NCI-H2196 treated with DMSO at 0.1 percent for 48 hours (cell line): ENCODE measurements around the gene P4HA2.
"Not testable (repeated sequence)": the region's sequence is repeated elsewhere in the genome, so short reads cannot be mapped to it uniquely, and the experiment has no call there.

ENCODE experiments used
- DNase-seq: peaks from one replicate; lab custom pipeline; 2025; ENCODE audit not compliant: unreplicated experiment; lab: John Stamatoyannopoulos, UW

Gene P4HA2

DNA sequence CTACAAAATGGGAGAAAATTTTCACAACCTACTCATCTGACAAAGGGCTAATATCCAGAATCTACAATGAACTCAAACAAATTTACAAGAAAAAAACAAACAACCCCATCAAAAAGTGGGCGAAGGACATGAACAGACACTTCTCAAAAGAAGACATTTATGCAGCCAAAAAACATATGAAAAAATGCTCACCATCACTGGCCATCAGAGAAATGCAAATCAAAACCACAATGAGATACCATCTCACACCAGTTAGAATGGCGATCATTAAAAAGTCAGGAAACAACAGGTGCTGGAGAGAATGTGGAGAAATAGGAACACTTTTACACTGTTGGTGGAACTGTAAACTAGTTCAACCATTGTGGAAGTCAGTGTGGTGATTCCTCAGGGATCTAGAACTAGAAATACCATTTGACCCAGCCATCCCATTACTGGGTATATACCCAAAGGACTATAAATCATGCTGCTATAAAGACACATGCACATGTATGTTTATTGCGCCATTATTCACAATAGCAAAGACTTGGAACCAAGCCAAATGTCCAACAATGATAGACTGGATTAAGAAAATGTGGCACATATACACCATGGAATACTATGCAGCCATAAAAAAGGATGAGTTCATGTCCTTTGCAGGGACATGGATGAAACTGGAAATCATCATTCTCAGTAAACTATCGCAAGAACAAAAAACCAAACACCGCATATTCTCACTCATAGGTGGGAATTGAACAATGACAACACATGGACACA lies 65.9 kb downstream of the P4HA2 start:
- not testable (repeated sequence) for DNase-seq

DNA sequence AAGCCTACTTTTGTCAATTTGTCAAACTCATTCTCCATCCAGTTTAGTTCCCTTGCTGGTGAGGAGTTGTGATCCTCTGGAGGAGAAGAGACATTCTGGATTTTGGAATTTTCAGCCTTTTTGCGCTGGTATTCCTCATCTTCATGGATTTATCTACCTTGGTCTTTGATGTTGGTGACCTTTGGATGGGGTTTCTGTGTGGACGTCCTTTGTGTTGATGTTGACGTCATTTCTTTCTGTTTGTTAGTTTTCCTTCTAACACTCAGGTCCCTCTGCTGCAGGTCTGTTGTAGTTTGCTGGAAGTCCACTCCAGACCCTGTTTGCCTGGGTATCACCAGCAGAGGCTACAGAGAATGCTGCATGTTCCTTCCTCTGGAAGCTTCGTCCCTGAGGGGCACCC lies 71.2 kb downstream of the P4HA2 start:
- no peak for DNase-seq

DNA sequence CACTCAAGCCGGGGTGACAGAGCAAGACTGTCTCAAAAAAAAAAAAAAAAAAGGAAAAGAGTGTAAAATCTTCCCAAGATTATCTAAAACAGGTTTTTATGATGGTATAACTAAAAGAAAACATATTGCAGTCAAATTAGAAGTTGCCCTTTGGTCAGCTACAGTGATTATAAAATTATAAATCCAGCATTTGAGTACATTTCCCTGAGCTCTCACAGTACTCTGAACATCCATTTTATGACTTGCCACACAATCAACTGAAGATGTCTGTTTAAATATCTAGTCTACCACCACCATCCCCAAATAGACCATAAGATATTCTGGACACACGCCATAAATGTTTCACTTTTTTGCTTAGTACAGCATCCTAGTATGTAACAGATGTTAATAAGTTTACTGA lies 77.1 kb downstream of the P4HA2 start:
- no peak for DNase-seq

DNA sequence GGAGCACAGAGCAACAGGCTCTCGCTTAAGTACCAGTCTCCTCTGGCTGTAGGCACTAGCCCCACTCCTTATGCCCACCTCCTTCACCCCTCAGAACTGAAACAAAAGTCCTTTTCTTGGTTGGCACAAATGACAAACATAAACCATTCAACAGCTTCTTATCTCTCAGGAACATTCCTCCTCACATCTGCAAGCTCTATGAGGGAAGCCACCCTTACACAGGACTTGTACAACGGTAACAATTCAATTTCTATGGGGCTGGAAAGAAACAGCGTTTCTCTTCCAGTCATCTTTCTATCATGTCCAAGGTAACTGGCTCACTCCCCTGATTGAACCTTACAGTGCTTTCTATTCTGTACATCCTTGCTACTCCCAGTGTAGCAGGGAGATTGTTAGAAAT lies 80.0 kb downstream of the P4HA2 start:
- DNase-seq = no peak

DNA sequence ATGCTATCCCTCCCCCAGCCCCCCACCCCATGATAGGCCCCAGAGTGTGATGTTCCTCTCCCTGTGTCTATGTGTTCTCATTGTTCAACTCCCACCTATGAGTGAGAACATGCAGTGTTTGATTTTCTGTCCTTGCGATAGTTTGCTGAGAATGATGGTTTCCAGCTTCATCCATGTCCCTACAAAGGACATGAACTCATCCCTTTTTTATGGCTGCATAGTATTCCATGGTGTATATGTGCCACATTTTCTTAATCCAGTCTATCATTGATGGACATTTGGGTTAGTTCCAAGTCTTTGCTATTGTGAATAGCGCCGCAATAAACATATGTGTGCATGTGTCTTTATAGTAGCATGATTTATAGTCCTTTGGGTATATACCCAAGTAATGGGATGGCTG lies 82.3 kb downstream of the P4HA2 start:
- DNase-seq = not testable (repeated sequence)

DNA sequence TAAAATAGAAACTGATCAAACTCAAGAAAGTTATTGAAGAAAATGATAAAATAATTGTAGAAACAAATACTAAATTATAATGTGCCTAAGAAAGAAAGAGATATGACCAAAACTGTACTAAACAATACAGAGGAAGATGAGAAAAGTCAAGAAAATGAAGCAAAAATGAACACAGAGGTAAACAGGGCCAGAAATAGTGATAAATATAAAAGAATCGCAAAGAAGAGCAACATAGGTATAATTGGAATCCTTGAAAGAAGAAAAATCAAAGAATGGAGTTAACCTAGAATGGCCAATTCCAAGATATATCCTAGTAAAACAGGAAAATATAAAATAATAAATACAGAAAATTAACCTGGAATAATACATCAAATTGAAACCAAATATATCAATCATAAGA lies 84.5 kb downstream of the P4HA2 start:
- no peak for DNase-seq

DNA sequence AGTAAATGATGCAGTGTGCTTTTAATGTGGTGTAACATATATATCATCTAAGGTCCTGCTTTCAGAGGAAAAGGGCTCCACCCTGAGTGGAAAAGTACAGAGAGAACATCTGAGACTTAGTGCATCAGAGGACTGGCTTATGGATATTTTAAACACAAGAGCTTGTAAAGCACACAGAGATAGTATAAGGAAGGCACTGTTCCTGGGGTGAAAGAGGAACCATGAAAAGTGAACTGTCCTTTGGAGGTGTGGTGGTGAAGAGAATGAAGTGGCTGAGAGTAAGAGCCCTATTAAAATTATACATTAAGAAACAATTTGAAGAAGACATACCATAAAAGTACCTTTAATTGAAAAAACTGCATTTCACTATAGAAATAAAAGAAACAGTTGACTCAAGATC lies 85.2 kb downstream of the P4HA2 start:
- DNase-seq = no peak
